G401.6 (cell line): ENCODE results near the gene PASD1.
"Not testable (repeated sequence)": the region's sequence is repeated elsewhere in the genome, so short reads cannot be mapped to it uniquely, and the experiment has no call there.

ENCODE experiments used
- FAIRE-seq: peaks from 2 replicates; lab custom pipeline; 2012; peaks lifted over from hg19 to GRCh38; lab: Jason Lieb, UNC

Gene PASD1

DNA sequence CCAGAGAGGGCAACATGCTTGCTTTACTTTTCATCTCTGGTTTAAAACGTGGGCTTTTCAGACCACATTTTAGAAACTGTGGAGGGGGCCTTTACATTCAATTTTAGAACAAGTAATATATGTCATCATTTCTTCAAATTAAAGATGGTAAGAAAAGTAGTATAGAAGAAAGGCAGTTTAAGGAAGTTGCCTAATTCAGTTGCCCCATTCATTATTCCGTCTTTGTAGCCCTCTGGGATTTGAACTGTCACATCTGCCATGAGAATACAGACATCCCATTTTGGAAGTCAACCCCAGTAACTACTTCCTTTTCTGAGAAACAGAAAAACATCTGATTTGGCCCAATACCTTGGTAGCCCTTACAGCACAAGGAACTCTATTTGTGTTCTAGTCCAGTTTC lies 61.2 kb downstream of the PASD1 start:
- no peak for FAIRE-seq

DNA sequence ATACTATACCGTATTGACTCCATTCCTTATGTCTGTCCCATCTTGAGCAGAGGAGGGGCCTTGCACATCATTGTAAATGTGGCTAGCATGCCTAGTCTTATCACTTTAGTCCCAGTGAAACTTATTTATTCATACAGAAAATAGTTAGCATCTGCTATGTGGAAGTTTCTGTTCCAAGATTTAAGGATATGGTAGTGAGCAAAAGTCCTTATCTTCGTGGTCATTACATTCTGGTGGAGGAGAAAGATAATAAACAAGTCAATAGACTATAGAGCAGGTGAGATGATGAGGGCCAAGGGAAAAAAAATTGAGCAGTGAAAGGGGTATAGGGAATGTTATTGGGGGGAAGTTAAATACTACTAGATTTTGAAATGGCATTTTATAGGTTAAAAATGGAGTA lies 68.3 kb downstream of the PASD1 start:
- no peak for FAIRE-seq

DNA sequence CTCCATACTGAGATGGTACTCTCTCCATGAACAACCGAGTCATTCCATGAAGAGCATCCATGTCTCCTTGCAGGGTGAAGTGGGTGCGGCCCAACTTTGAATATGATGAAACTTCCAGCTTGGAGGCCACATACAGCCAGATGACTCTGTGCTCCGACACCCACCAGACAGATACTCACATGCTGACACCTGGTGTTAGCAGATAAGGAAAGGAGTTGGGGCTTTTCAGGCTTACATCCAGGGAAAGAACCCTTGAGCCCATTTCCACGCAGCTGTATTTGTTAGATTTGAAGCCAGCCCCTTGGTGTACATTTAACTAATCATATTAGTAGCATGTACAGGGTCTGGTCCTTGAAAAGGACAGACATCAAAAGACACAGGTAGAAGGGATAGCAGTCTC lies 69.7 kb downstream of the PASD1 start:
- FAIRE-seq, result no peak

- FAIRE-seq, result no peak
Observed at GRCh38 chrX:151634937-151635336, 71.5 kb downstream of the PASD1 start.

GRCh38 chrX:151641564-151641963 lies 78.1 kb downstream of the PASD1 start:
- FAIRE-seq, result no peak

DNA sequence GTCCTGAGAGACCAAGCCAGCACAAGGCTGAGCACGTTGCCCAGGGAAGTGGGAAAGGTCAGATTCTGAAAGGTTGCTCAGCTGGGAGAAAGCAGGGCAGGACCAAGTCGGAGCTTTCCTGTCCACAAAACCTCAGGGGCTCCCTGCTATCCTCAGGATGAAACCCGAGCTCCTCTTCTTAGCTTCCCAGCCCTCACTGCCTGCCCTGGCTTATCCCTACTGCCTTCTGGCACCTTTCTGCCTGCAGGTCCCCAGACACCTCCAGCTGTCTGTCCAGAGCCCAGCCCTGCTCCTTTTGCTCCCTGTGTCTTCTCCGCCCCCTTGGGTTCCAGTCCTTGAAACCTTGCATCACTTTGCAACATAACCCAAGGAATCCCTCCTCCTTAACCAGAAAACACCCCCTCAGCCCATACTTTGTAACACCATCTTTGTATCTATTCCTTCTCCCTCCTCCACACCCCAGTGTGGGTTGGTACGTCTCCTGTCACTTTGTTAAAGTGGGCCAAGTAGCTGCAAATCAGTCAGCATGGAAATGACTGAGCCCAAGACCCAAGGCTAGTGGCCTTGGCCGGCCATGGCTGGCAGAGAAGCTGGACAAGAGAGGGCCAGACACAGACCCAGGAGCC lies 111.8 kb downstream of the PASD1 start:
- no peak for FAIRE-seq

- FAIRE-seq, result no peak
Observed at GRCh38 chrX:151676196-151676595, 112.7 kb downstream of the PASD1 start.

DNA sequence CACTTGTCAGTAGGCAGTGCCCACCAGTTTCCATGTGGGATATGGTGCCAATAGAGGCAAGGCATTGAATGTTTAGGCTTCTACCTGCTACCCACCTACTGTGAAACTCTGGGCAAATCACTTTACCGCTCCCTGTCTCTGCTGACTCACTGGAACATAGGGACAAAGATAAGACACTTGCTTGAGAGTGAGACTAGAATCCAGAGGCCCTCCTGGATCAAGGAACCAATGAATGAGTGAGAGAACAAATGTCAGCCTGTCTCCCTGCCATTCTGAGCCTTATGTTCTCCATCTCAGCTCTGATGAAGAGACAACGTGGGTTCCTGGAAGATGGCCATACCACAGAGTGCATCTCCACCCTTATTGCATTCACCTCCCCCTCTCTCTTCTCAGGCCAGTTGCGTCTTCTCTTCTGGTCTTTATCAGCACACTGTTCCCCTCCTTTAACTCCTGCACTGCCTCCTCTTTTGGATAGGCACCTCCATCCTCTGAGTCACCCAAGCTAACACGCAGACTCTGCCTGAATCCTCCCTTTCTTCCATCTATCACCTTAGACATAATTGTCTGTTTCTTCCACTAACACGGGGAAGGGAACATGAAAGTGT lies 116.4 kb downstream of the PASD1 start:
- FAIRE-seq, result no peak

GRCh38 chrX:151680805-151681204 lies 117.3 kb downstream of the PASD1 start:
- FAIRE-seq, result no peak

- FAIRE-seq, result no peak
Observed at GRCh38 chrX:151687635-151688034, 124.2 kb downstream of the PASD1 start.

GRCh38 chrX:151688695-151689094 lies 125.2 kb downstream of the PASD1 start:
- no peak for FAIRE-seq

DNA sequence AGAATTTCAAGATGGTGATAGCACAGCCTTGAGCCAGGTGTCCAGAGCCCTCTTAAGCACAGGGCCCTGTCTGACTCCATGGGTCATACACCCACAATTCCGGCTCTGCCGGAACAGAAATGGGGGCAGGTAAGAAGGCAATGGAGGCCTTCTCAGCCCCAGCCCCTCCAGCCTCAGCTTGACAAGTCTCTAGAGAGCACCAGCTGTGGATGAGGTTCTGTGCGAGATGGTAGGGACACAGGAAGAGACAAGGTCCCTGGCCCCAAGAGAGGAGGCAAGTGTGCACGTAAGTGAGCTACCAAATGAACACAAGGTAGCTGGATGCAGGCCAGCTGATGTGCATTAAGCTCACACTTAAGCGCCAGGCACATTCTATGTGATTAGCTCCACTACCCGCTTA lies 129.3 kb downstream of the PASD1 start:
- FAIRE-seq, result no peak

DNA sequence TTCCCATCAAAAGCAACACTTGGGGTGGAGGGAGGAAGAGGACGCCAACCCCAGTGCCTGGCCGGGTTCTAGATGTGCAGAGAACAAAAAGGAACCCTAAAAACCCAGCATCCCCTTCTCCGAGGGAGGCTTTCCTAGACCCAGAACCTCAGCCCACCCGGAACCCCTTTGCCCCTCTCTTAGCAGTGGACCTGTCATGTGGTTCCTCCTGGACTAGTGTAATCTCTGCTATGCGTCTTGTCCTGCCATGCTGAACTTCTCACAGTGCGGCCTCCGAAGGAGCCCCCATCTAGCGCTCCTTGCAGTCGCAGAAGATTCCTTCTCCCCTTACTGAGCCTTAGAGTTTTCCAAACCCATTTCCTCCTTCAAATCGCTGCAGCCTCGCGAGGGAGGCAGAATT lies 130.6 kb downstream of the PASD1 start:
- no peak for FAIRE-seq

DNA sequence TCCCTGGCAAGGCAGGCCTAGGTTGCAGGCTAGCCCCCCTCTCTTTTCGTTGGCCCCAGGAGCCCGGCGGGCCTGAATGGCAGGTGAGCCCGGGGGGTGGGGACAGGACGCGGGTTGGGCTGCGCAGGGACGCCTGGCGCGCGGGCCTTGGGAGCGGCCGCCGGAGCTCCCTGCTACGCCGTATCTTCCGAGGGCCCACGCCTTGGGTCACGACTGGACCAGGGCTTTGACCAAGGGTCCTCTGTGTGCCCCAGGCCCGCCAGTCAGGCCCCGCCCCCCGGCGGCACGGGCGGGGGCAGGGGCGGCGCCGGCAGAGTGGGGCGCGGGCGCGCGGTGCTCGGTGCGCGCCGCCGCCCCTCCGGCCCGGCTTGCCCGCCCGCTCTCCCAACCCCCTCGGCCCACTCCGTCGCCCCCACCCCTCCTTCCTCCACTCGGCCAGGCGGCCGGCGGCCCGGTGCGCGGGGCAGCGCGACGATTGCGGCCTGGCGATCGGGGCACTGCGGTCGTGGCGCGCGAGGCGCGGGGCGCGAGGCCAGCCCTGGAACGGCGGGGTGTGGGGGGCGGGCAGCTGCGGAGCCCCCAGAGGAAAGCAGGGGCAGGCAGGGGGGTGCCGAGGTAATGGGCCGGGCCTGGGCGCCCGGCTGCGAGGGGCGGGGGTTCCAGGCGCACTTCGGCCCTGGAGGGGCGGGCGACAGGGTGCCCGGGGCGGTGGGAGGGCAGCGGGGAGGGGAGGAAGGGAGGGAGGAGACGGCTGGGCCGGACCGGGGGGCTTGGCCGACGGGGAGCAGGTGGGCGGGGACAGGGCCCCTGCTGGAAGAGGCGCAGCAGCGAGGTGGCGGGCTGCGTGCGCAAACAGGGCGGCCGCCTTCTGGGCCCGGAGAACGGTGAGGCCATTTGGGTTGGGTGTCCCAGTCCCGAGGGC lies 131.4 kb downstream of the PASD1 start, which contains the start of gene PRRG3:
Gene PRRG3, plus strand, starts transcription at position 798 of the 922 bp plus-strand sequence. CDS start 3,357 bp downstream, outside the sequence.
- FAIRE-seq, result no peak

GRCh38 chrX:151695583-151696340 lies 132.3 kb downstream of the PASD1 start:
- no peak for FAIRE-seq

GRCh38 chrX:151697082-151697481 lies 133.6 kb downstream of the PASD1 start:
- FAIRE-seq, result not testable (repeated sequence)

DNA sequence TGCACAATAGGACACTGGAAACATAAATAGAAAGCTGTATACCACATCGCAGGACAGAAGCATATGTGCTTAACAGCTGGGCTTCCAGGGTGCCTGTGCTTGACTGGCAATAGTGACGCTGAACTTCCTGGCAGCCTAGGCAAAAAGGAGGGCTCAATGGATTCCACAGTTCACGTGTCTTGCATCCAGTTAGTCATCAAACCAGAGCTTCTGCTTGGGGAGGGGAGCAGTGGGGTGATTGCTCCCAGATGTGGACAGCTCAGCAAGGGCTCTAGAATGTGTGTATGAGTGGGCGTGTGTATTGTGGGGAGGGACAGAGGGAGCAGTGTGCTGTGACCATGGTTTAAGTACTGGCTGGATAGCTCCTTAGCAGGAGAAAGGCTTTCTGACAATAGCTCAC lies 134.0 kb downstream of the PASD1 start:
- FAIRE-seq, result no peak

- FAIRE-seq, result no peak
Observed at GRCh38 chrX:151698485-151698884, 135.0 kb downstream of the PASD1 start.

DNA sequence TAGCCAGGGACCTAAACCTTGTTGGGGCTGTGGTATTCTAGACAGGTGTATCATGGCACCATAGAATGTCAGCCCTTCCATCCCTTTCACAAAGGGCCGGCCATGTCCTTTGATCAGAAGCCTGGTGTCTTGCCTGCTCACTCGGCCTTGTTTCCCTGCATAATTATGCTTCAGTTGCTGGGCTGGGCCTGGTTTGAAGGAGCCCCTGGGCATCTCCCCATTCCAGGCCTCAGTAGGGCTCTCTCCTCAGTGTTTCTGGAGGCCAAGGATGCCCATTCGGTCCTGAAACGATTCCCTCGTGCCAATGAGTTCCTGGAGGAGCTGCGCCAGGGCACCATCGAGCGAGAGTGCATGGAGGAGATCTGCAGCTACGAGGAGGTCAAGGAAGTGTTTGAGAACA lies 136.3 kb downstream of the PASD1 start:
- FAIRE-seq, result no peak

DNA sequence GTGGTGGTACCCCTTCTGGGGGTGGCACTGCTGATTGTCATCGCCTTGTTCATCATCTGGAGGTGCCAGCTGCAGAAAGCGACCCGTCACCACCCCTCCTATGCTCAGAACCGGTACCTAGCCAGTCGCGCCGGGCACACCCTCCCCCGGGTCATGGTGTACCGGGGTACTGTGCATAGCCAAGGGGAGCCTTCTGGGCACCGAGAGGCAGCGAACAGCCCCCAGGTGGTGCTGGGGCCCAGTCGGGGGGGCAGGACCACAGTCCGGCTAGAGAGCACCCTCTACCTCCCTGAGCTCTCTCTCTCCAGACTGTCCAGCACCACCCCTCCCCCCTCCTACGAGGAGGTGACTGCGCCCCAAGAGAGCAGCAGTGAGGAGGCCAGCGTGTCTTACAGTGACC lies 137.1 kb downstream of the PASD1 start:
- no peak for FAIRE-seq

- FAIRE-seq, result no peak
Observed at GRCh38 chrX:151701071-151701470, 137.6 kb downstream of the PASD1 start.

GRCh38 chrX:151701531-151701930 lies 138.1 kb downstream of the PASD1 start:
- no peak for FAIRE-seq
